ENCODE data around the gene TNPO1. TPM values are rescaled to one million over a fixed set of nuclear protein-coding genes. Genes with fewer than 3 reads are reported as not detected.
A peak's percentile ranks its signal among the peaks of the same experiment; 100 is the strongest.

The TNPO1 gene
- total and polyA plus RNA-seq, 9 of the 15 experiments (the other 6 are each of a cell fraction or from before 2014, with no cell fraction given), result 20.8 to 176 (median 97.9) TPM

- TF ChIP-seq KDM4B (IDR thresholded peaks at IDR 0.05; ENCODE audit: borderline replicate concordance in 2 of 2, low read depth in 1 of 2) (peak in 1 of 2 experiments; percentile 89; a peak in 1 of 4 replicates), ZNF639 (CRISPR knock-in tag; conservative IDR thresholded peaks at IDR 0.05 in 1 of 2, IDR thresholded peaks at IDR 0.05 in 1 of 2) (peak in 1 of 2 experiments; percentile 93; a peak in 2 of 4 replicates), HMBOX1 (IDR thresholded peaks at IDR 0.05) (no peak; the same call in 1 of the 2 replicates), ZNF511 (CRISPR knock-in tag; IDR thresholded peaks at IDR 0.05) (peak; percentile 54; the same call in 1 of the 2 replicates), NR2C2 (CRISPR knock-in tag; IDR thresholded peaks at IDR 0.05) (peak; percentile 43; the same call in 1 of the 2 replicates), NR2C2 (tag; IDR thresholded peaks at IDR 0.05) (peak; percentile 77), MNT (conservative IDR thresholded peaks at IDR 0.05) (peak; percentile 77 to 89), ID3 (CRISPR knock-in tag; IDR thresholded peaks at IDR 0.05) (no peak), ID3 (tag; IDR thresholded peaks at IDR 0.05) (peak; percentile 24; the same call in 1 of the 2 replicates), BRD9 (IDR thresholded peaks at IDR 0.05; ENCODE audit: low read depth, partially characterized antibody) (no peak), ZNF311 (CRISPR knock-in tag; IDR thresholded peaks at IDR 0.05) (no peak), TOE1 (IDR thresholded peaks at IDR 0.05; ENCODE audit: borderline replicate concordance) (peak; percentile 5; the same call in 1 of the 2 replicates), TOE1 (CRISPR knock-in tag; IDR thresholded peaks at IDR 0.05; ENCODE audit: borderline replicate concordance, low read depth) (no peak), SP1 (CRISPR knock-in tag; IDR thresholded peaks at IDR 0.05) (peak; percentile 61), ZNF384 (IDR thresholded peaks at IDR 0.05; ENCODE audit: low read depth, low read length) (no peak), TFAM (CRISPR knock-in tag; conservative IDR thresholded peaks at IDR 0.05) (no peak), KLF13 (tag; IDR thresholded peaks at IDR 0.05; ENCODE audit: borderline replicate concordance, low read depth) (peak; percentile 17; the same call in 1 of the 2 replicates), ZNF398 (CRISPR knock-in tag; IDR thresholded peaks at IDR 0.05) (no peak), ZSCAN29 (IDR thresholded peaks at IDR 0.05) (0 out of 2 replicates have a peak, but pooled peaks have one; percentile 37), SMAD4 (CRISPR knock-in tag; conservative IDR thresholded peaks at IDR 0.05) (peak; percentile 83)
These were observed 139.4 kb downstream of the TNPO1 start, which contains the start of gene FCHO2 (continued) for GRCh38 chr5:72955768-72956323.
